Measurements from ENCODE around the gene FCHO2.
"Not testable (repeated sequence)": the region's sequence is repeated elsewhere in the genome, so short reads cannot be mapped to it uniquely, and the experiment has no call there.

The FCHO2 gene

GRCh38 chr5:72956324-72957140, 691 bp downstream of the FCHO2 start:
- peak overlapping the region; percentile 73 for H3K4me3 ChIP-seq (ENCODE audit: low read length)
- peak; percentile 54 for DNase-seq (ENCODE audit: low read depth)
- TF ChIP-seq CTCF (IDR thresholded peaks at IDR 0.05; ENCODE audit: insufficient read depth, low read depth, low read length, missing control alignments): no peak

- peak overlapping the region; percentile 73 for H3K4me3 ChIP-seq (ENCODE audit: low read length)
- no peak for TF ChIP-seq CTCF (IDR thresholded peaks at IDR 0.05; ENCODE audit: insufficient read depth, low read depth, low read length, missing control alignments)
- no peak for DNase-seq (ENCODE audit: low read depth)
Measured at GRCh38 chr5:72957337-72957736, 1.5 kb downstream of the FCHO2 start.

- no peak for TF ChIP-seq CTCF (IDR thresholded peaks at IDR 0.05; ENCODE audit: insufficient read depth, low read depth, low read length, missing control alignments)
- no peak for DNase-seq (ENCODE audit: low read depth)
- no peak overlapping the region for H3K4me3 ChIP-seq (ENCODE audit: low read length)
Measured at GRCh38 chr5:72959257-72959656, 3.4 kb downstream of the FCHO2 start.

GRCh38 chr5:72974481-72974880, 18.6 kb downstream of the FCHO2 start:
- not testable (repeated sequence) for DNase-seq (ENCODE audit: low read depth); H3K4me3 ChIP-seq (ENCODE audit: low read length)

- DNase-seq (ENCODE audit: low read depth): not testable (repeated sequence)
Measured at GRCh38 chr5:72976810-72977209, 21.0 kb downstream of the FCHO2 start.

GRCh38 chr5:72985719-72986118, 29.9 kb downstream of the FCHO2 start:
- TF ChIP-seq CTCF (IDR thresholded peaks at IDR 0.05; ENCODE audit: insufficient read depth, low read depth, low read length, missing control alignments): no peak
- H3K4me3 ChIP-seq (ENCODE audit: low read length): no peak overlapping the region
- no peak for DNase-seq (ENCODE audit: low read depth)

More at GRCh38 chr5:72976810-72977209, 21.0 kb downstream of the FCHO2 start:
- not testable (repeated sequence) for H3K4me3 ChIP-seq (ENCODE audit: low read length)

- no peak for DNase-seq (ENCODE audit: low read depth)
- no peak overlapping the region for H3K4me3 ChIP-seq (ENCODE audit: low read length)
- TF ChIP-seq CTCF (IDR thresholded peaks at IDR 0.05; ENCODE audit: insufficient read depth, low read depth, low read length, missing control alignments): no peak
Measured at GRCh38 chr5:72988769-72989168, 32.9 kb downstream of the FCHO2 start.

GRCh38 chr5:72991394-72991793, 35.6 kb downstream of the FCHO2 start:
- TF ChIP-seq CTCF (IDR thresholded peaks at IDR 0.05; ENCODE audit: insufficient read depth, low read depth, low read length, missing control alignments): no peak

More at GRCh38 chr5:72991394-72991793, 35.6 kb downstream of the FCHO2 start:
- no peak overlapping the region for H3K4me3 ChIP-seq (ENCODE audit: low read length)
- no peak for DNase-seq (ENCODE audit: low read depth)

Data from epithelial cell of esophagus (primary cell).